ENCODE results near the gene ALDH1L1.
A peak's percentile ranks its signal among the peaks of the same experiment; 100 is the strongest.

Gene ALDH1L1

GRCh38 chr3:126212620-126213378 lies 32.4 kb upstream of the ALDH1L1 start:
- ATAC-seq = peak; percentile 92
- TF ChIP-seq POU6F1 (CRISPR knock-in tag; IDR thresholded peaks at IDR 0.05; ENCODE audit: borderline replicate concordance, low read depth) = no peak
- TF ChIP-seq ZC3H10 (CRISPR knock-in tag; IDR thresholded peaks at IDR 0.05) = no peak
- TF ChIP-seq ZNF70 (CRISPR knock-in tag; IDR thresholded peaks at IDR 0.05) = peak; percentile 55; the same call in 1 of the 2 replicates
- no peak for TF ChIP-seq PATZ1 (CRISPR knock-in tag; IDR thresholded peaks at IDR 0.05; ENCODE audit: borderline replicate concordance)

GRCh38 chr3:126212250-126212619 lies 31.8 kb upstream of the ALDH1L1 start:
- no peak for ATAC-seq
- TF ChIP-seq CSRNP3 (CRISPR knock-in tag; IDR thresholded peaks at IDR 0.05) (no peak), POU6F1 (CRISPR knock-in tag; IDR thresholded peaks at IDR 0.05; ENCODE audit: borderline replicate concordance, low read depth) (no peak), CREB5 (CRISPR knock-in tag; IDR thresholded peaks at IDR 0.05; ENCODE audit: low read depth) (no peak), ARNTL (CRISPR knock-in tag; IDR thresholded peaks at IDR 0.05; ENCODE audit: borderline replicate concordance, low read depth) (no peak), PPARA (CRISPR knock-in tag; IDR thresholded peaks at IDR 0.05; ENCODE audit: borderline replicate concordance) (no peak), ZNF70 (CRISPR knock-in tag; IDR thresholded peaks at IDR 0.05) (no peak), ZNF8 (CRISPR knock-in tag; IDR thresholded peaks at IDR 0.05) (no peak), GLIS3 (CRISPR knock-in tag; IDR thresholded peaks at IDR 0.05) (no peak), ZFP3 (CRISPR knock-in tag; IDR thresholded peaks at IDR 0.05) (no peak)

- no peak for TF ChIP-seq OSR1 (CRISPR knock-in tag; IDR thresholded peaks at IDR 0.05)
- no peak for TF ChIP-seq TOX (CRISPR knock-in tag; IDR thresholded peaks at IDR 0.05; ENCODE audit: borderline replicate concordance)
- TF ChIP-seq RARB (CRISPR knock-in tag; IDR thresholded peaks at IDR 0.05) = no peak
- no peak for TF ChIP-seq TSHZ2 (CRISPR knock-in tag; IDR thresholded peaks at IDR 0.05)
- no peak for ATAC-seq
These were observed 31.2 kb upstream of the ALDH1L1 start for GRCh38 chr3:126211569-126211968.

GRCh38 chr3:126210606-126211005 lies 30.2 kb upstream of the ALDH1L1 start:
- TF ChIP-seq BACH2 (CRISPR knock-in tag; IDR thresholded peaks at IDR 0.05; ENCODE audit: borderline replicate concordance) = no peak
- TF ChIP-seq ZFP30 (CRISPR knock-in tag; IDR thresholded peaks at IDR 0.05) = no peak
- TF ChIP-seq CREB5 (CRISPR knock-in tag; IDR thresholded peaks at IDR 0.05; ENCODE audit: low read depth) = no peak
- TF ChIP-seq ESRRG (CRISPR knock-in tag; IDR thresholded peaks at IDR 0.05) = no peak
- TF ChIP-seq TSHZ2 (CRISPR knock-in tag; IDR thresholded peaks at IDR 0.05) = no peak

More at GRCh38 chr3:126210606-126211005, 30.2 kb upstream of the ALDH1L1 start:
- ATAC-seq = no peak

All from SK-N-SH treated with all-trans-retinoic acid at 6 μM for 48 hours (cell line).